Lung (tissue), 12 donors: Measurements from ENCODE around the gene RGL3. TPM values are rescaled to one million over a fixed set of nuclear protein-coding genes. Genes with fewer than 3 reads are reported as not detected.
"Not testable (repeated sequence)": the region's sequence is repeated elsewhere in the genome, so short reads cannot be mapped to it uniquely, and the experiment has no call there.

Experiments used
- ATAC-seq: fragments of 200-7000 bp; cut with Tn5 transposase; one replicate; pipeline ENCODE4 v1.9.1; 2020; ENCODE audit warnings: moderate number of reproducible peaks; ENCODE audit not compliant: insufficient read depth, low FRiP score
- DNase-seq, 3 donors: peaks; one replicate each; pipeline ENCODE4 v3.0.0-alpha.2; 2013 to 2017
- H3K27ac ChIP-seq, 2 donors: one replicate each; pipeline ENCODE4 v1.5.1; 2013; ENCODE audit warnings: mild to moderate bottlenecking in 2 of 2, moderate library complexity in 2 of 2, control low read depth in 1 of 2, inconsistent platforms in 1 of 2, low read depth in 1 of 2, low read length in 1 of 2
- H3K27me3 ChIP-seq, 3 donors: one replicate each; pipeline ENCODE4 v1.5.1; 2013; ENCODE audit warnings: low read length in 2 of 3; ENCODE audit not compliant: control insufficient read depth in 3 of 3, insufficient read depth in 3 of 3
- H3K36me3 ChIP-seq, 4 donors: one replicate each; pipeline ENCODE4 v1.5.1; 2013; ENCODE audit warnings: low read length in 4 of 4, mild to moderate bottlenecking in 1 of 4, moderate library complexity in 1 of 4; ENCODE audit not compliant: control insufficient read depth in 4 of 4, insufficient read depth in 4 of 4
- H3K4me1 ChIP-seq, 5 donors: one replicate each; pipeline ENCODE4 v1.5.1; 2013; ENCODE audit warnings: low read length in 5 of 5, mild to moderate bottlenecking in 2 of 5, moderate library complexity in 1 of 5; ENCODE audit not compliant: control insufficient read depth in 5 of 5, insufficient read depth in 5 of 5
- H3K4me3 ChIP-seq: one replicate; pipeline ENCODE4 v1.5.1; 2013; ENCODE audit warnings: mild to moderate bottlenecking, control low read depth, moderate library complexity
- H3K9ac ChIP-seq, 2 donors: one replicate each; pipeline ENCODE4 v1.5.1; 2013; ENCODE audit warnings: low read length in 2 of 2, control low read depth in 1 of 2; ENCODE audit not compliant: insufficient read depth in 1 of 2
- H3K9me3 ChIP-seq, 4 donors: one replicate each; pipeline ENCODE4 v1.5.1; 2013; ENCODE audit warnings: low read length in 3 of 4, mild to moderate bottlenecking in 1 of 4, moderate library complexity in 1 of 4; ENCODE audit not compliant: control insufficient read depth in 4 of 4, insufficient read depth in 3 of 4
- WGBS, 2 donors: extraction: QIAGEN DNeasy Blood & Tissue Kit; methylation state at CpG; one replicate each; pipeline ENCODE4 v1.1.7; 2013; 5-methylcytosine and 5-hydroxymethylcytosine counted together
- polyA plus RNA-seq, 2 donors: library from polyadenylated mRNA; stranded (reverse); fragments of 200-250 nt; gene quantifications; one replicate each; pipeline ENCODE4 v1.2.1, GENCODE V29; 2013
- total RNA-seq, 2 donors: library from RNA; depleted of rRNA in 1 of 2; stranded (reverse); fragments of >200 nt in 1 of 2; gene quantifications; one replicate each; pipeline ENCODE4 v1.2.1, GENCODE V29; 2014 to 2021
- TF ChIP-seq, protein P1 (sequence below): IDR thresholded peaks from 2 replicates; pipeline ENCODE4 v1.5.1; 2012; ENCODE audit warnings: mild to moderate bottlenecking; ENCODE audit errors: control extremely low read depth, extremely low read depth
- donor health status: control.
- donor health status: control.
- donor health status: Bipolar disorder and iron deficiency.
- donor health status: healthy.
- donor health status: DM: yes; HTN: yes; CAD: no.

RGL3 gene
- total and polyA plus RNA-seq, 4 donors: 10.4 to 45.2 (median 37.3) TPM

DNA sequence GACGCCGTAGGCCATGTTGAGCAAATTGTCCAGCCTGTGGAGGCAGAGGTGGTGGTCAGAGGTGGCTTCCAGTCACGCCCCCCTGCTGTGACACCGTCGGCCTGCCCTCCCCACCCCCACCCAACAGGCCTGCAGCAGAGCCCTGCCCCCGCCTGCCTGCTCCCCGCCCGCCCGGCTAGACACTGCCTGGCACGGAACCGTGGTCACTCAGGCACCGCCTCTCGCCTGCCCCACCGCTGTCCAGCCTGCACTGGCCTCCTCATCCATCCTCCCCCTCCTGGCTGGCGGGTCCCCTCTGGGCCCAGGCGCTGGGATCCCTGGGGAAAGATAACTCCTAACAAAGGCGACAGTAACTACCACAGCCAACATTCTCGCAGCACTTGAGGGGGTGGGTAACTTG, 38.0 kb upstream of the RGL3 start:
- Histone ChIP-seq H3K4me3 (no peak overlapping the region), H3K9me3 (no peaks in the 10 kb centered on the region), H3K4me1 (peaks cover 0 to 10% (median 0%) of the 10 kb centered on the region in 5 donors), H3K9ac (no peak overlapping the region), H3K27ac (no peak overlapping the region), H3K27me3 (peaks cover 0 to 3% (median 0%) of the 10 kb centered on the region in 3 donors), H3K36me3 (no peaks in the 10 kb centered on the region)
- DNase-seq (no peak), ATAC-seq (no peak)
- TF ChIP-seq, protein P1, sequence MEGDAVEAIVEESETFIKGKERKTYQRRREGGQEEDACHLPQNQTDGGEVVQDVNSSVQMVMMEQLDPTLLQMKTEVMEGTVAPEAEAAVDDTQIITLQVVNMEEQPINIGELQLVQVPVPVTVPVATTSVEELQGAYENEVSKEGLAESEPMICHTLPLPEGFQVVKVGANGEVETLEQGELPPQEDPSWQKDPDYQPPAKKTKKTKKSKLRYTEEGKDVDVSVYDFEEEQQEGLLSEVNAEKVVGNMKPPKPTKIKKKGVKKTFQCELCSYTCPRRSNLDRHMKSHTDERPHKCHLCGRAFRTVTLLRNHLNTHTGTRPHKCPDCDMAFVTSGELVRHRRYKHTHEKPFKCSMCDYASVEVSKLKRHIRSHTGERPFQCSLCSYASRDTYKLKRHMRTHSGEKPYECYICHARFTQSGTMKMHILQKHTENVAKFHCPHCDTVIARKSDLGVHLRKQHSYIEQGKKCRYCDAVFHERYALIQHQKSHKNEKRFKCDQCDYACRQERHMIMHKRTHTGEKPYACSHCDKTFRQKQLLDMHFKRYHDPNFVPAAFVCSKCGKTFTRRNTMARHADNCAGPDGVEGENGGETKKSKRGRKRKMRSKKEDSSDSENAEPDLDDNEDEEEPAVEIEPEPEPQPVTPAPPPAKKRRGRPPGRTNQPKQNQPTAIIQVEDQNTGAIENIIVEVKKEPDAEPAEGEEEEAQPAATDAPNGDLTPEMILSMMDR: no peak
- 43 to 54% methylated on average over 16 of the region's 18 CpGs for WGBS, 2 donors

DNA sequence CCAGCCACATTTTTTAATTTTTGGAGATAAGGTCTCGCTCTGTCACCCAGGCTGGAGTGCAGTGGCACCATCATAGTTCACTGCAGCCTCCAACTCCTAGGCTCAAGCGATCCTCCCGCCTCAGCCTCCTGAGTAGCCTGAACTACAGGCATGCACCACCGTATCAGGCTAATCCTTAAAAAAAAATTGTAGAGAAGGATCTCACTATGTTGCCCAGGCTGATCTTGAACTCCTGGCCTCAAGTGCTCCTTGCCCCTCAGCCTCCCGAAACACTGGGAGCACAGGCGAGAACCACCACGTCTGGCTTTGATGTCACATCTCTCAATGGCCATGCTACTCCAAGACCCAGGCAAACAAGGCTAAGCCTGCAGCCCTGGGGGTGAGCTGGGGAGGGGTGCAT, 37.5 kb upstream of the RGL3 start:
- H3K27ac ChIP-seq: no peak overlapping the region
- H3K4me3 ChIP-seq: no peak overlapping the region
- H3K9me3 ChIP-seq: no peaks in the 10 kb centered on the region
- no peak for DNase-seq
- ATAC-seq: no peak
- H3K36me3 ChIP-seq: no peaks in the 10 kb centered on the region
- H3K27me3 ChIP-seq: peaks cover 0 to 3% (median 0%) of the 10 kb centered on the region in 3 donors
- TF ChIP-seq, protein P1: no peak
- H3K9ac ChIP-seq: no peak overlapping the region
- H3K4me1 ChIP-seq: peaks cover 0 to 14% (median 0%) of the 10 kb centered on the region in 5 donors
- WGBS, 2 donors: 87 to 93% methylated on average over 7 of the region's 7 CpGs

DNA sequence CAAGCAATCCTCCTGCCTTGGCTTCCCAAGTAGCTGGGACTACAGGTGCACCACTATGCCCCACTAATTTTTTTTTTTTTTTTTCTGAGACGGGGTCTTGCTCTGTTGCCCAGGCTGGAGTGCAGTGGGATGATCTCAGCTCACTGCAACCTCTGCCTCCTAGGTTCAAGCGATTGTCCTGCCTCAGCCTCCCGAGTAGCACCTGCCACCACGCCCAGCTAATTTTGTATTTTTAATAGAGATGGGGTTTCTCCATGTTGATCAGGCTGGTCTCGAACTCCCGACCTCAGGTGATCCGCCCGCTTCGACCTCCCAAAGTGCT, 36.1 kb upstream of the RGL3 start:
- not testable (repeated sequence) for H3K27ac ChIP-seq, H3K9ac ChIP-seq, H3K4me3 ChIP-seq, H3K36me3 ChIP-seq, ATAC-seq, H3K9me3 ChIP-seq, H3K27me3 ChIP-seq, DNase-seq
- H3K4me1 ChIP-seq: peaks cover 0 to 14% (median 0%) of the 10 kb centered on the region in 5 donors
- 86 to 97% methylated on average over 9 of the region's 9 CpGs for WGBS, 2 donors

DNA sequence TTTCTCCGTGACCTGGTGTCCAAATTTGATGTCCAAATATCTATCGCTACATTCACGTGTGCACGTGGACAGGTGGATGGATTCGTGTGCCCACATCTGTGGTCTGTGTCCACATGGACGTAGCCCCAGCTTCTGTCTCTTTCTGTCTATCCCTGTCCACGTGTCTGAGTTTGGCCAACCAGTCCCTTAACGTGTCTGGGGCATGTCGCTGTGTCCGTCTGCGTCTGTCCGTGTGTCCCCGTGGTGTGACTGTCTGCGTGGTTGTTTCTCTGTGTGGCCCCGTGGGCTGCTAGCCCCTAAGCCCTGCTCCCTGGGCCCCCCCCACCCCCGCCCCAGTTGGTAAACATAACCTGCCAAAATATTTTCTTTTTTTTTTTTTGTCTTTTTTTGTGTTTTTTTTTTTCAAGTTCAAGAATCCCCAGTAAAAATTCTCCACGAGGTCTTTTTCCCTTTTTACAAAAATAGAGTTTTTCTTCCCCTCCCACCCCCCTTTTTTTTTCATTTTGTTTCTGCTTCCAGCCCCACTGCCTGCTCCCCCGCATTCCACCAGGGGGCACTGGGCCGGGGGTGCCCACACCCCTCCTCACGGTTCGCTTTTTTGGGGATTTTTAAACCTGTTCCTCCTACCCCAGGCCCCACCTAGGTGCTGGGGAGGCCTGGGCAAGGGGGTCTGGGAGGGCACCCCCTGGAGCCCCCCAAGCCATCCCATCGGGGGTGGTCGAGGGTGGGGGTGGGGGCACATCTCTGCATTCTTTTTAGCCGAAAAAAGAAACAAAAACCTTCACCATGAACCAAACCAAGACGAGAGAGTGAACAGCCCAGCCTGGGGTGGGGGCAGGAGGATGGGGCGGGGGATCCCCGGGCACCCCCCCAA, 34.6 kb upstream of the RGL3 start:
- Histone ChIP-seq H3K9me3 (no peaks in the 10 kb centered on the region), H3K4me1 (peaks cover 0 to 14% (median 0%) of the 10 kb centered on the region in 5 donors), H3K27ac (no peak overlapping the region), H3K4me3 (no peak overlapping the region), H3K36me3 (peaks cover 0 to 16% (median 2%) of the 10 kb centered on the region in 4 donors), H3K27me3 (peaks cover 0 to 3% (median 0%) of the 10 kb centered on the region in 3 donors), H3K9ac (no peak overlapping the region)
- TF ChIP-seq, protein P1: no peak
- DNase-seq (no peak), ATAC-seq (no peak)
- WGBS, 2 donors: 56% methylated on average over 27 of the region's 27 CpGs
